Measurements from ENCODE around the gene FOXI1.

GRCh38 chr5:170076211-170076610 lies 29.5 kb upstream of the FOXI1 start:
- TF ChIP-seq ARNT (IDR thresholded peaks at IDR 0.05), result no peak
- TF ChIP-seq KDM1A (CRISPR knock-in tag; IDR thresholded peaks at IDR 0.05), result no peak
- TF ChIP-seq SP4 (CRISPR knock-in tag; IDR thresholded peaks at IDR 0.05), result no peak
- TF ChIP-seq NAIF1 (CRISPR knock-in tag; IDR thresholded peaks at IDR 0.05; ENCODE audit: borderline replicate concordance), result no peak

Data from HepG2 (cell line).